ENCODE data around the gene FAM163A.
"Not testable (repeated sequence)": the region's sequence is repeated elsewhere in the genome, so short reads cannot be mapped to it uniquely, and the experiment has no call there.

Gene FAM163A

DNA sequence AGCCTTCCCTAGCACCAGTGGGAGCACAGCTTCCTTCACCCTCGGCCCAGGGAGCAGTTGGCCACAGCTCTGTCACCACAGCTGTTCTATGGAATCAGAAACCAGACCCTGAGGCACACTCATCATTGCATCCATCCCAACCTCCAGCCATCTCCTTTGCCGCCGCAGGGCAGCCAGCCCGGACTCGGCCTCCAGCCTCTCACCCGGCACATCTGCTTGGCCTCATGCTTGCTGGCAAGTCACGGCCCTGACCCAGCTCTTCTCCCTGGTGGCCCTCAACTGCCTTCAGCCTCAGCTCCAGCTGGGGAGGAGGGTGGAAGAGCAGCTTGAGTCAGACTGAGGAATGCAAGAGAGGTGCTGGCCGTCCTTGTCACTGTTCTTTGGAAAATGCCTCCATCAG is 74.7 kb downstream of the FAM163A start:
- DNase-seq: no peak

DNA sequence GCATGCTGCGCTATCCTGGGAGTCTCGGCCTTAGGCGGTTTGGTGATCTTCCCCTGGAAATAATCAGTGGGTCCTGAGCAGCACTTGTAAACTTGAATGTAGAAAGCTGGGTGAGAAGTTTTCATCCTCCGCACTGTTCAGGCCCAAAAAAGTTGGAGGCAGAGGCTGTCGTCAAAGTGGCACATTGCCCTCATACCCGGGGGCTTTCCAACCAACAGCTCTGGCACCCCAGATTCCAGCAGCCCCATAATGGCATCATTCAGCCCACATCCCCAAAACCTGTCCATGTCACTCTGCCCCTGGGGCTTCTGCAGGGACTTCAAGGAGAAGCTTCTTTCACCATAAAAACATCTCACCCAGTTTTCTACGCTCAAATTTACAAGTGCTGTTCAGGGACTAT is 75.2 kb downstream of the FAM163A start:
- no peak for DNase-seq

DNA sequence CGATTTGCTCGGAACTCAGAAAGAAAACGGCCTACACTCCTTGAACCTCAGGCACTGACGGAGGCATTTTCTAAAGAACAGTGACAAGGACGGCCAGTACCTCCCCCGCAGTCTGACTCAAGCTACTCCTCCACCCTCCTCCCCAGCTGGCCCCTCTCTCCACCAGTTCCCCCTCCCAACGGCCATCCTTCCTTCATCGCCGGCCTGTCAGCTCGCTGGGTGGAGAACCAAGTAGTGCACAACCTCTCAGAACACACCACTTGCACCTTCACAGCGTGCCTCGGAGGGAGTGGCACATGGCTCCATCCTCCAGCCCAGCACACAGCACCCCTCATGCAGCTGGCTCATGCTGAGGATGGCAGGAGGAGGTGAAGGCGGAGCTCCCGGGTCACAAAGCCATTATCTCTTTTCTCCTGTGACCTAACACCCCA is 75.7 kb downstream of the FAM163A start:
- DNase-seq: no peak

DNA sequence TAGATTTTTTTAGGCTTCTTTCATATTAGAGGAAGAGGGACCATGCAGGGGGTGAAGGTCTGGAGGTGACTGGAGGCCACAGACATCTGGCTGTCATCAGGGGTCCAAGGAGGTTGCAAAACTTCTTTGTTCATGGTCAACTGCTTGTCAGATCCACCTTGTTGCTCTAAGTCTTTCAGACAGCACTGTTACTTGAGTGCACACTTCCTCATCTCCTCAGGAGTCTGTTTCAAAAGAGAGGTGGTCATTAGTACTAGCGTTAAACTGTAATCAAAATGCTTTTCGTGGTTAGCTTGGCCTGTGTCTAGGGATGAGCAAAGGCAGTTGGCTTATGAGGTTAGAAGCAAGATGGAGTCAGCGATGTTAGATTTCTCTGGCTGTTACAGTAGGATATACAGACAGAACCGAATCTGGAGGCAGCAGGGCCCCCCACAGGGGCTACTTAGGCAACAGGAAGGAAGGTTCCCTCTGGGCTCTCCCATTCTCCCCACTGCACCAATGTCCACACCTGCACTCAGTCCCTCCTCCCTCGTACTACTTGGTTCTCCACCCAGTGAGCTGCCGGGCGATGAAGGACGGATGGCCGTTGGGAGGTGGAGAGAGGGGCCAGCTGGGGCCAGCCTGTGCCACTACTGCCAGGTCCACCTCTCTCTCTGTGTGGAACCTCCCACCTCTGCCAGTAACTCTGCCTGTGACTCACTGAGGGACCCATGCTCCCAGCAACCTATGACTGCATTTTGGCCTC is 77.3 kb downstream of the FAM163A start:
- DNase-seq: no peak

DNA sequence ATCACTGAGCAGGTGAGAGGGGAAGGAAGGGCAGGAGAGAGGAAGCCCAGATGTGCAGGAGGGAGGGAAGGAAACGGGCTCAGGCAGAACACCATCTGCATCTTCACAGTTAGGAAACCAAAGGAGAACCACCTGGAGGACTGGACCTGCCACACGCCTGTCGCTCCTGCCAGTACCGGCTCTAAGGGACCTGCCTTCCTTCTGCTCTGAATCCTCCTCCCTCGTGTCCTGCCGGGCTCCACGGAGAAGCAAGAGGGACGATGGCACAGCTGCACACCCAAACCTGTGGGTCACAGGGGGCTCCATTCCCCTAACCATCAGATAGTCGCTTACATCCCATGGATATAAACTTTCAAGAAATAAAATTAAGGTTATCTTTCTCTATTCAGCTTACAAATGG is 78.4 kb downstream of the FAM163A start:
- no peak for DNase-seq

DNA sequence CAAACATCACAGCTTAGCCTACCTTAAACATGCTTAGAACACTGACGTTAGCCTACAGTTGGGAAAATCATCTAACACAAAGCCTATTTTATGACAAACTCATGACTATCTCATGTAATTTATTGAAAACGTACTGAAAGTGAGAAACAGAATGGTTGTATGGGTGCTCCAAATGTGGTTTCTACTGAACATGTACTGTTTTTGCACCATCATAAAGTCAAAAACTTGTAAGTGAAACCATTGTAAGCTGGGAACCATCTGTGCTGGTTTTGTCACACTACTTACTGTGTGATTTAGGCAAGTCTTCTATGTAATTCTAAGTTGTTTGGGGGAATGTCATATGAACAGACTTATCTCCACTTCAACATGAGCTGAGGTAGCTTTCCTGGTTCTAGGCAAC is 79.0 kb downstream of the FAM163A start:
- no peak for DNase-seq

DNA sequence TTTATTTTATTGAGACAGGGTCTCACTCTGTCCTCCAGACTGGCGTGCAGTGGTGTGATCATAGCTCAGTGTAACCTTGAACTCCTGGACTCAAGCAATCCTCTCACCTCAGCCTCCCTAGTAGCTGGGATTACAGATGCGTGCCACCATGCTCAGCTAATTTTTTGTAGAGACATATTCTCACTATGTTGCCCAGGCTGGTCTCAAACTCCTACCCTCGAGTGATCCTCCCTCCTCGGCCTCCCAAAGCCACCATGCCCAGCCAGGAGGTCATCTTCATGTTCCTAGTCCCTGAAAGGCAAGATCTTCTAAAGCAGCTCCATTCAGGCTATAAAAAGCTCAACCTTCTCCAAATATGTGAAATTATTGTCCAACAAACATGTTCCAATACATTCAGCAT is 80.6 kb downstream of the FAM163A start:
- DNase-seq: no peak

DNA sequence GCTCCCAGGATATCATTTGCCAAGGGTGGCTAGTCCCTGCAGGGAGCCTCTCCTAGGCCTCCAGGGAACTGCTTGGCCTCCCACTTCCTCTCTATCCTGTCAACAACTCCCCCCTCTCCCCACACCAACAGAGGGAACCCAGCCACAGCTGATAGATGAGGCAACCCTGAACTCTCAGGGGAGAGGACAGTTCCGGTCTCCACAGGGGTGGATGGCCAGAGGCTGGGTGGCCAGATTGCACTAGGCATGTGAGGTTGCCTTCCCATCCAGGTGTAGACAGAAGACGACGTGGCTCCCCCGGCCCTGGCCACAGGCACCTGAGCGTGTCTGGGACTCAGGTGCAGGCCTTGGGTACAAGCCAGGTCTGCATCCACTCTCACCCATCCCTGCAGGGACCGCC is 81.2 kb downstream of the FAM163A start:
- no peak for DNase-seq

DNA sequence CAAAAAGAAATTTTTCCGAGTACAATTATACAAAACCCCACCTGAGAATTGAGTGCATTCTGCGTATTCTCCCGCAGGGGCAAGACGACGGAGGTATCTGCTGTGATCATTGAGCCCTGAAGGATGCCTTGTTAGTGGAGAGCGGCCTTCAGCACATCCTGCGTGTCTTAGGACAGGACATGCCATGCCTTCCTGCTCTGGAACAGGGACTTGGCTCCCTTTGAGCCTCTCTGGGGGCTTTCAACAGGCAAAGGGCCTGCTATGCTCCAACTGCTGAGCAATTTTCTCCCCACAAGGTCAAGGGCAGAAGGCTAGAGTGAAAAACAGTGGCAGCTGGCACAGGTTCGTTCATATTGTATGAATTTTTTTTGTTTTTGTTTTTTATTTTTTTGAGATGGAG is 82.1 kb downstream of the FAM163A start:
- no peak for DNase-seq

DNA sequence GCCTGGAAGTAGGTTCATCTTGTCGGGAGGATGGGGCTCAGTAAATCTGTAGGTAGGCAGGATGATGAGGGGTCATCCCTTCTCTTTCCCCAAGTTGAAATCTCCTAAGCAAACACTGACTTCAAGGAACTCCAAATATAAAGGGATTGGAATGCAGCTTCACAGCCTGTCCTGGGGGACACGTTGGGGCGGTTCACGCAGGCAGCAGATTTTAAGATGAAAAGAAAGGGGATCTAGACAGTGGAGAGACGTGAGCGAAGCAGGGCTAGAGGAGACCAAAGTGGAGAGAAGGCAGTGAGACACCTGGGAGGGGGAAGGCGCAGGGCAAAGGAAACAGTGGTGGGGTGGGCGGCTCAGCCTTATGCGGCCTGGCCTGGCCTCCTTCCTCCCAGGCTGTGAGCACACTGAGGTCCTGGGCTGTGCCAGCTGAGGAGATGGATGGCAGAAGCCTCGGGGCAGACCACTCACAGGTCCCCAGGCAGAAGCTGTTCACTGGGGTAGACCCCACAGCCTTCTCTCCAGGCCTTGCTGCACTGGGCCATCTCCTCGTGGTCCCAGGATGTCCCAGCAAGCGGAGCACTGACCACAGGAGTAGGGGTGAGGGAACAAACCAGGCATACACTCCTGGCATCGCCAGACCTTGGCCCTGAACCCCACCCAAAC is 82.8 kb downstream of the FAM163A start:
- no peak for DNase-seq

DNA sequence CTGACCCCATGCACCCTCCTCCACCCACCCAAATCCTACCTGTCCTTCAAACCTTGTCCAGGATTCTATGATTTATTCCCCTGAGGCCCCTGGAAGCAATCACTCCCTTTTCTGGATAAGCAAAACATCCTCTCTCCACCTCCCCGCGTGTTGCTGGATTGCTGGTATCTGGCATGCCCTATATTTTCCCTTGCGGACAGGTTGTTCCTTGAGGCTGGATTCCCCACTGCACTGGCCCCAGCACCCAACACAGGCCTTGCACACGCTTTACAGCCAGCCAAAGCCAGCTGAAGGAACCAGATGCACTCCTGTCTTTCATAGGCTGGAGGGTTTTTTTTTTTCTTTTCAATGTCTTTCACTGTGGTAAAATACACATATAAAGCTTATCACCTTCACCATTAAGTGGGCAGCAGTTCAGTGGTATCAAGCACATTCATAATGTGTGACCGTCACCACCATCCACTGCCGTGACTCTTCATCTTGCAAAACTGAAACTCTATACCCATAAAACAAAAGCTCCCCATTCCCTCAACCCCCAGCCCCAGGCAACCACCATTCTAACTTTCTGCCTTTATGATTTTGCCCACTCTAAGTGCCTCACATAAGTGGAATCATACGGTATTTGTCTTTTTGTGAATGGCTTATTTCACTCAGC is 83.7 kb downstream of the FAM163A start:
- no peak for DNase-seq

DNA sequence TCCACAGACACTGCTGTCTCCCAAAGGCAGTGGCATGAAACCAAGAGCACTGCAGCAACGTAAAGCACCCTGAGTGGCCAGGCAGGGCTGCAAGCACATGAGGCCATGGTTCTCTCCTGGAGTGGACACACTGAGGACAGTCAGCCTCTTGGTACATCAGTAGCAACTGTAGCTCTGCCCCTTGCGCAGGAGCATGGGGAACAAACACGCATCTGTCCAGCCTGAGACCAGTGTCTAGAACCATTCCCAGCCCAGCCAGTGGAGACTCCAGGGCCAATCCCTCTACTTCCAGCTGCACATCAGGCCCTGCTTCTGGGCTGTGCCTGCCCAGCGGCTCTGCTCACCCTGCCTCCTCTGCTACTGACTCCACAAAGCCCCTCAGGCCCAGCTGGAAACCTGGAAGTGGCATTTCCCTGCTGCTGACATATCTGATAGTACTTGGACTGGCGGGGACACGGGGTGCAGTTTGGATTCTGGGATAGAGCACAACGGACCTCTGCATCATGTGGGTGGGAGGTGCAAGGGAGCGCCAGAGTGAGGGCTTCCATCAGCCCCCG is 85.5 kb downstream of the FAM163A start:
- DNase-seq: no peak

DNA sequence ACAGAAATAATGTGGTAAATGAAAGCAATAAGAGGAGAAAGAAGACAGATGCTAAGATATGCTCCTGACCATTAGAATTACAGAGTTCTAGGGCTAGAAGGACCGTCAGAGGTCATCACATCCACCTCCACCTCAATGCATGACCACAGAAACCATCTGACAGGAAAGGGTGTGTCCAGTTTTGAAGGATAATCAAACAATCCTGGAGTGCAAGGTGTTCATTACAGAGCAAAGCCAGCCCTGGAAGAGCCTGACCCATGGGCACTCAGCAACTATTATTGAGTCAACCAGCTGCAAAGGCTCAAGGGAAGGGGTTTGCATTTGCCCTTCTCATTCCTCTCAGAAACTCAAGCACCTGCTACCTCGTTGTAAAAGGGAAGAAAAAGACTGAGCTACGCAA is 88.1 kb downstream of the FAM163A start:
- DNase-seq: no peak

DNA sequence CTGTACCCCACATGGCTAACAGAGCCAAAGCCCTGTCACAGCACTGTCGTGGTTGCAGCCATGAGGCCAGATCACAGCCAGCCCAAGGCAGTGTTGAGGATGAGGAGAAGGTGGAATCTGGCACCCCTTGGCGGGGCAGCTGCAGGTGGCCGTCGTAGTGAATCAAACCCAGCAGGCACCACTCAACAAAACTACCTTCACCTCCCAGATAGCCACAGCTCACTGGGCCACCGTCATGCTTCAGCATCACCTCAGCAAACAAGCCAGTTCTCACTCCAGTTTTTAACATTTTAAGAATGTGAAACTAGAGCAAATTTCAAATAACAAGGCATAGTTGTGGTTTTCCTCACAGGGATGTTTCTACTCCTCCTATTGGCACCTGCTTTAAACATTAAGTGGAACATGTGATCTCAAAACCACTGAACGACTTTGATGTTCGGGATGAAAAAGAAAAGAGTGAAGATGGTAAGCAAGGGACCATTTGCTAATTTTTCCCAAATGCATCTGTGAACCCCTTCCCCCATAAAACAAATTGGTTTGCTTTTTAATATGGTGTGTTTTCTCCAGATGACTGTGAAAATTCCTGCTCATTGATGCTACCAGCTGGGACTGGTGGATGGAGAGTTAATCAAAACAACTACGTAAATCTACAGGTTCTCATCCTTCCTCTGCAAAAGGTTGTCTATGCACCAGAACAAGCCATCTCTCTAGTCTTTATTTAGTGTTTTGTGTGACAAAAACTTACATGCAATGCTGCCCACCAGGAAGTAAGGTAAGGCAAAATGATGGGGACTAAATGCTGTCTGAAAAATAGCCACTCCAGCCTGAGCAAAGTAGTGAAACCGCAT is 89.0 kb downstream of the FAM163A start:
- peak; percentile 12 for DNase-seq

DNA sequence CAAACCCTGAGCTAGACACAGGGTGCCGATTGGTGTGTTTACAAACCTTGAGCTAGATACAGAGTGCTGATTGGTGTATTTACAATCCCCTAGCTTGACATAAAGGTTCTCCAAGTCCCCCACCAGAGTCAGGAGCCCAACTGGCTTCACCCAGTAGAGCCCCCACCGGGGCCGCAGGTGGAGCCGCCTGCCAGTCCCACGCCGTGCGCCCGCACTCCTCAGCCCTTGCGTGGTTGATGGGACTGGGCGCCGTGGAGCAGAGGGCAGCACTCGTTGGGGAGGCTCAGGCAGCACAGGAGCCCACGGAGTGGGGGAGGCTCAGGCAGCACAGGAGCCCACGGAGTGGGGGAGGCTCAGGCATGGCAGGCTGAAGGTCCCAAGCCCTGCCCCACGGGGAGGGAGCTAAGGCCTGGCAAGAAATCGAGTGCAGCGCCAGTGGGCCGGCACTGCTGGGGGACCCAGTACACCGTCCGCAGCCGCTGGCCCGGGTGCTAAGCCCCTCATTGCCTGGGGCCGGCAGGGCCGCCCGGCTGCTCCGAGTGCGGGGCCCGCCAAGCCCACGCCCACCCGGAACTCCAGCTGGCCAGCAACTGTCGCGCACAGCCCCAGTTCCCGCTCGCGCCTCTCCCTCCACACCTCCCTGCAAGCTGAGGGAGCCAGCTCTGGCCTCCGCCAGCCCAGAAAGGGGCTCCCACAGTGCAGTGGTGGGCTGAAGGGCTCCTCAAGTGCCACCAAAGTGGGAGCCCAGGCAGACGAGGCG is 93.8 kb downstream of the FAM163A start:
- DNase-seq: not testable (repeated sequence)

DNA sequence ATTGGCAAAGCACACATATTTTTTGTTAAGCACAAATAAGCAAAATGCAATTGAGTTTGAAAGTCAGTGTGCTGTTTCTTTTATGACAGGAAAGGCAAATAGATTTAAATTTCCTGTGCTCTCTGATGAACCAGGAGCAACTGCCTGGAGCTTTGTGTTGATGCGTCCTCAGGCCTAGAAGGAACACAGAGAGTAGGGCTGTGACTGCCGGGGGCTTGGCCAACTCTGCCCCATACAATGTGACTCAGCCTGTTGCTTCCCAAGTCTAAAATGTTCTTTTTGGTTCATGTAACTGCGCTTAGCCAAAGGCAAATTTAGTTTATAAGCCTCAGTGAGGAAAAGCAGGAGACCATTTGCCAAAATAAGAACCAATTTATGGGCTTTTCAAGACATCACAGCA is 97.0 kb downstream of the FAM163A start:
- no peak for DNase-seq

DNA sequence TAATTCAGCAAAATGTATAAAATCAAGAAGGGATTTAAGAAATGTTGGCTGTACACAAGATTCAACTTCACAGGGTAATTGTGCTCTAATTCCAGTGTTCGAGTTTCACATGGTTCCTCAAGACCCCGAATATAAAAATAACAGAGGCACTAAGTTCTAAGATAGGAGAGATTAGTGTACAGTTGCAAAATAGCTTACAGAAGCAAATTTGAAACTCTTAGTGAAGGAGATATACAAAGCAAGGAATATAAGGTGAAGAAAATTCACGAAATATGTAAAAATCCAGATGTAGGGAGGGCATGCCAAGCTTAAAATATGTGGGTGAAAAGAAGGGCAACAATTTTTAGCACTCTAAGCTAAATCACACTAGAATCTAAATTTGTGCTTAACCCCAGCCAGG is 105.1 kb downstream of the FAM163A start:
- DNase-seq: no peak

DNA sequence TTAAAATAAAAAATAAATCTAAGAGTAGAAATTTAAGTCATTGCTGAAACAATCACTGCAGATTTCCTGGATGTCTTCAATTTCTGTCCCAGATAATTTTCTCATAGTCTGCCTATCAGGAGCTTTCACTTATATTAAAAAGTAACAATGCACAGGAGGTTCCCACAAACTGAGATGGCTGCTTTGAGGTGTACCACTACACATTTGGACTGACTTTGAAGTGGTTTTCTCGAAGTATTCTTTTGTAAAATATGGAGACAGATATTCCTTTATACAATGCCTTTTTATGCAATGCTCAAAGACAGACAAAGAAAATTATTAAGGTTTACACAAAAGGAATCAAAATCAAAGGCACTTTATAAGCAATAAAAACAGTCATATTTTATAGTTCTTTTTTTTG is 110.0 kb downstream of the FAM163A start:
- DNase-seq: no peak

DNA sequence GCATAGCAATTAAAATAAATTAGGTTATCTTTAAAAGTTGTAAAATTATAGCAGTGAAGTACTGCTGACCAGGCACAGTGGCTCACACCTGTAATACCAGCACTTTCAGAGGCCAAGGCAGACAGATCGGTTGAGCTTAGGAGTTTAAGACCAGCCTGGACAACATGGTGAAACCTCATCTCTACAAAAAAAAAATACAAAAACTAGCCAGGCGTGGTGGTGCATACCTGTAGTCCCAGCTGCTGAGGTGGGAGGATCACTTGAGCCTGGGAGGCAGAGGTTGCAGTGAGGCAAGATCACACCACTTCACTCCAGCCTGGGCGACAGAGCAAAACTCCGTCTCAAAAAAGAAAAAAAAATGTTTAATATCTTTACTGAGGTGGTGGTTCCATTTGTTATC is 112.7 kb downstream of the FAM163A start:
- DNase-seq: not testable (repeated sequence)

DNA sequence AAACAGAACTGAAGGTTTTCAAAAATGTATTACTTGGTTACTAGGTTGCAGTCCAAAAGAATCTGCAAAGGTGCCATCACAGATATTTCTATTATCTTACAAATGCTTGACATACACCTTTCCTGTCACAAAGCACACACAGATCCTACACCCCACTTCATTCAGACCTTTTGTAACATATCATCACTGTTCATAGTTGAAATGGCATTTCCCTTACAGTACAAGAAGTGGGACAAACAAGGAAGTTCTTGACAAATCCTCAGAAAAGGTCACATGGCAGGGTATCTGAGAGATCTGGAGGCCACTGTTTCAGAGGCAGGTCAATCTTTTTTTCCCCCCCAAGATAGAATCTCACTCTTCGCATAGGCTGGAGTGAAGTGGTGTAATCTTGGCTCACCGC is 113.2 kb downstream of the FAM163A start:
- DNase-seq: no peak

DNA sequence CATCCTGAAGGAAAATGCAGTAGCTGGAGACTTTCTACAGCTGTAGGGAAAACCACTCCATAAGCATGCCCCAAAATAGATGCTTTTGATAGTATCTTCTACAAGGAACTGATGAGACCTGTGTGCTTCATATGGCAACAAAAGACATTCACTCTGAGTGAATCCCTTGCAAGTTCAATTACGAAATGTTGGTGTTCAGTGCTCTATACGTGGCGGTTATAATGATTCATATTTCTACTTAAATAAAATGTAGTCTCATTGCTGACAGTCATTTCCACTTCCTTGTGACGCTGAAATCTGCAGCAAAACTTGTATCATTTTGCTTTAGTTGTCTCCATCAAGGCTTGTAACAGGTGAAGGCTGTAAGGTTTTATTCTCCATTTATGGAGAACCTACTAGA is 113.9 kb downstream of the FAM163A start:
- DNase-seq: no peak

DNA sequence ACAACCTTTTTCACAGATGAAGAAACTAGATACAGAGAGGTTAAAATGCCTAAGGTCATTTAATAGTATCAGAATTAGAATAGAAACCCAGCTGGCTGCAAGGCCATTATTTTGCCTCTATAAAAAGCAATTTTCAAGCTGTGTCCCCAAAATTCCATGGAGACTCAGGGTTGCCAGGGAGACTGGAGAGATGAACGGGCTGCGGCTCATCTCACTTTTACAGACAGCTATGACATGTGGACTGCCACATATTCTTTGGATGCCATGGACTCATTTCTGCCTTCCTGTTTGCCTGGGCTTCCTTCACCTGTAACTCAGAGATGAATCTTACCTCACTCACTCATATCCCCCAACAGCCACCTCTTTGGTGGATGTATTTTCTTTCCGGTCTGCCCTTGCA is 117.6 kb downstream of the FAM163A start:
- no peak for DNase-seq
